Hair follicle dermal papilla cell (primary cell): ENCODE results near the gene UST. TPM values are rescaled to one million over a fixed set of nuclear protein-coding genes. Genes with fewer than 3 reads are reported as not detected.

Experiments
- total RNA-seq: library from RNA; depleted of rRNA; stranded (reverse); fragments of >200 nt; gene quantifications from 2 replicates; pipeline ENCODE4 v1.2.3, GENCODE V29; 2012

UST gene, protein sequence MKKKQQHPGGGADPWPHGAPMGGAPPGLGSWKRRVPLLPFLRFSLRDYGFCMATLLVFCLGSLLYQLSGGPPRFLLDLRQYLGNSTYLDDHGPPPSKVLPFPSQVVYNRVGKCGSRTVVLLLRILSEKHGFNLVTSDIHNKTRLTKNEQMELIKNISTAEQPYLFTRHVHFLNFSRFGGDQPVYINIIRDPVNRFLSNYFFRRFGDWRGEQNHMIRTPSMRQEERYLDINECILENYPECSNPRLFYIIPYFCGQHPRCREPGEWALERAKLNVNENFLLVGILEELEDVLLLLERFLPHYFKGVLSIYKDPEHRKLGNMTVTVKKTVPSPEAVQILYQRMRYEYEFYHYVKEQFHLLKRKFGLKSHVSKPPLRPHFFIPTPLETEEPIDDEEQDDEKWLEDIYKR
- 22.7 and 29.4 TPM in 2 replicates for total RNA-seq

GRCh38 chr6:148746363-148747144 is at the start of gene UST:
Gene UST (plus strand): TSS chr6:148747030. CDS start chr6:148747431, 401 bp downstream.

